Peyer's patch (tissue), 4 donors: Measurements from ENCODE around the gene VAMP2. TPM values are rescaled to one million over a fixed set of nuclear protein-coding genes. Genes with fewer than 3 reads are reported as not detected.

Experiments
- DNase-seq, 3 donors: peaks; one replicate each; pipeline ENCODE4 v3.0.0-alpha.2; 2017 to 2019
- H3K27ac ChIP-seq, 4 donors: fragments of 200-600 bp; sonication (generic); one replicate each; pipeline ENCODE4 v1.5.1; 2016 to 2019
- H3K27me3 ChIP-seq, 2 donors: fragments of 200-600 bp; sonication (generic); one replicate each; pipeline ENCODE4 v1.5.1; 2019
- H3K36me3 ChIP-seq, 3 donors: fragments of 200-600 bp; sonication (generic); one replicate each; pipeline ENCODE4 v1.5.1; 2016 to 2019
- H3K4me1 ChIP-seq, 4 donors: fragments of 200-600 bp; sonication (generic); one replicate each; pipeline ENCODE4 v1.5.1; 2016 to 2019
- H3K4me3 ChIP-seq, 4 donors: fragments of 200-600 bp; sonication (generic); 1 replicate in 3 of 4; 2 replicates in 1 of 4; pipeline ENCODE4 v1.5.1; 2016 to 2019; ENCODE audit warnings: mild to moderate bottlenecking in 1 of 4
- H3K9me3 ChIP-seq, 4 donors: fragments of 200-600 bp; sonication (generic); one replicate each; pipeline ENCODE4 v1.5.1; 2016 to 2019; ENCODE audit warnings: mild to moderate bottlenecking in 1 of 4
- CTCF ChIP-seq, 6 experiments: fragments of 450-650 bp in 4 of 6; fragments of 200-600 bp in 2 of 6; sonication (generic) in 1 of 6; IDR thresholded peaks; one replicate each; pipeline ENCODE4 v1.5.1; 2017 to 2019; ENCODE audit warnings: antibody characterized with exemption in 6 of 6, mild to moderate bottlenecking in 3 of 6, moderate library complexity in 1 of 6
- POLR2A ChIP-seq, 2 donors: fragments of 450-650 bp; IDR thresholded peaks; one replicate each; pipeline ENCODE4 v1.5.1; 2017; ENCODE audit warnings: antibody characterized with exemption in 2 of 2, mild to moderate bottlenecking in 2 of 2, moderate library complexity in 2 of 2
- total RNA-seq, 4 donors: library from RNA; depleted of rRNA; stranded (reverse); fragments of >200 nt; gene quantifications; one replicate each; pipeline ENCODE4 v1.1.0, GENCODE V29; 2016

VAMP2 gene
- total RNA-seq, 4 donors from 2014 or later = 10.7 to 40.2 (median 32.4) TPM

- H3K27me3 ChIP-seq = no peaks in the 10 kb centered on the region
- no peaks in the 10 kb centered on the region for H3K36me3 ChIP-seq
- peaks cover 0 to 4% (median 3%) of the 10 kb centered on the region in 4 donors for H3K4me1 ChIP-seq
- TF ChIP-seq CTCF (IDR thresholded peaks at IDR 0.05) = no peak
- TF ChIP-seq POLR2A (IDR thresholded peaks at IDR 0.05) = no peak
- no peak overlapping the region for H3K4me3 ChIP-seq
- DNase-seq = no peak
- no peak overlapping the region for H3K27ac ChIP-seq
- no peaks in the 10 kb centered on the region for H3K9me3 ChIP-seq
These were observed 42.2 kb upstream of the VAMP2 start for GRCh38 chr17:8204761-8205555.

- peak overlapping the region; percentile 47 to 84 (median 68) for H3K27ac ChIP-seq
These were observed 29.5 kb upstream of the VAMP2 start for GRCh38 chr17:8192070-8192815.

GRCh38 chr17:8190506-8190905, 27.8 kb upstream of the VAMP2 start:
- no peaks in the 10 kb centered on the region for H3K9me3 ChIP-seq
- TF ChIP-seq CTCF (IDR thresholded peaks at IDR 0.05) = no peak
- no peak for TF ChIP-seq POLR2A (IDR thresholded peaks at IDR 0.05)
- peak overlapping the region in 3 of 4 donors; percentile 83 to 93 (median 86) for H3K4me3 ChIP-seq
- H3K36me3 ChIP-seq = no peaks in the 10 kb centered on the region
- H3K27ac ChIP-seq = peak overlapping the region; percentile 94 to 99 (median 98)
- peaks cover 3 to 32% (median 14%) of the 10 kb centered on the region in 4 donors for H3K4me1 ChIP-seq
- no peak for DNase-seq
- no peaks in the 10 kb centered on the region for H3K27me3 ChIP-seq

More at GRCh38 chr17:8192070-8192815, 29.5 kb upstream of the VAMP2 start:
- Histone ChIP-seq H3K4me3 (peak overlapping the region; percentile 14 to 47 (median 28)), H3K27me3 (no peaks in the 10 kb centered on the region), H3K9me3 (no peaks in the 10 kb centered on the region), H3K36me3 (no peaks in the 10 kb centered on the region), H3K4me1 (peaks cover 3 to 32% (median 12%) of the 10 kb centered on the region in 4 donors)
- no peak for TF ChIP-seq CTCF (IDR thresholded peaks at IDR 0.05)
- TF ChIP-seq POLR2A (IDR thresholded peaks at IDR 0.05) = peak; percentile 54 to 81
- peak; percentile 73 to 91 (median 74) for DNase-seq

GRCh38 chr17:8189711-8190477, 27.1 kb upstream of the VAMP2 start, which contains the start of gene BORCS6:
BORCS6 (minus strand) TSS chr17:8190180; CDS start chr17:8190140, 40 bp downstream.
- Histone ChIP-seq H3K27ac (peak within 1 kb of the TSS; percentile 94 to 99 (median 98)), H3K4me3 (peak within 1 kb of the TSS; percentile 83 to 93 (median 88)), H3K27me3 (no peaks in the 10 kb centered on the region), H3K4me1 (peaks cover 3 to 32% (median 14%) of the 10 kb centered on the region in 4 donors), H3K36me3 (no peaks in the 10 kb centered on the region), H3K9me3 (no peaks in the 10 kb centered on the region)
- TF ChIP-seq POLR2A (IDR thresholded peaks at IDR 0.05) (peak; percentile 88 to 92), CTCF (IDR thresholded peaks at IDR 0.05) (peak in 1 of 6 experiments; percentile 0)
- peak; percentile 97 to 99 (median 99) for DNase-seq
